ENCODE results near the gene LPAR3. TPM values are rescaled to one million over a fixed set of nuclear protein-coding genes. Genes with fewer than 3 reads are reported as not detected.

The LPAR3 gene
- total and polyA plus RNA-seq, 2 of the 4 experiments (the other 2 are of a cell fraction), result 0.09 to 0.18 TPM

GRCh38 chr1:84918726-84919336, 25.8 kb upstream of the LPAR3 start:
- H4K20me1 ChIP-seq (ENCODE audit: insufficient read depth, low read length), result no peaks in the 10 kb centered on the region
- H3K27me3 ChIP-seq (ENCODE audit: control insufficient read depth, insufficient read depth, low read length), result peaks cover 29% of the 10 kb centered on the region
- no peak overlapping the region for H2BK20ac ChIP-seq (ENCODE audit: low read depth, low read length)
- H2BK120ac ChIP-seq (ENCODE audit: low read depth, low read length), result no peak overlapping the region
- CTCF ChIA-PET, result interaction anchor here (0.9 to 1.5 kb wide), 2 partner anchors 14 to 146 kb away, joined by 3 to 4 read pairs; no protein-coding TSS in a partner anchor
- no peak overlapping the region for H4K8ac ChIP-seq (ENCODE audit: low read depth in 2 of 2, low read length in 2 of 2)
- H4K5ac ChIP-seq (ENCODE audit: low read depth, low read length), result no peak overlapping the region
- BruUV-seq (replicated peaks), result no TSS peak
- H2AK5ac ChIP-seq (ENCODE audit: low read depth, low read length), result no peak overlapping the region
- no peaks in the 10 kb centered on the region for H3K79me1 ChIP-seq (ENCODE audit: low read depth in 1 of 2, low read length in 2 of 2)
- no peak overlapping the region for H3K4ac ChIP-seq (ENCODE audit: low read depth, low read length)
- H2BK15ac ChIP-seq (ENCODE audit: low read depth, low read length), result no peak overlapping the region
- no peak overlapping the region for H3K56ac ChIP-seq (ENCODE audit: extremely low read depth, insufficient read depth, low read length)
- H2AK9ac ChIP-seq (replicated peaks; ENCODE audit: low read depth, low read length, poor library complexity), result no peak overlapping the region
- TF ChIP-seq RFX5 (IDR thresholded peaks at IDR 0.05; ENCODE audit: low read depth, low read length) (no peak), FOS (IDR thresholded peaks at IDR 0.05; ENCODE audit: low read depth, low read length) (no peak), RAD21 (IDR thresholded peaks at IDR 0.05; ENCODE audit: low read length) (no peak), POLR2A (IDR thresholded peaks at IDR 0.05; ENCODE audit: low read depth, low read length) (no peak), NFE2L2 (IDR thresholded peaks at IDR 0.05; ENCODE audit: low read depth, low read length) (no peak), CTCF (conservative IDR thresholded peaks at IDR 0.05; ENCODE audit: low read depth, low read length) (no peak), BHLHE40 (IDR thresholded peaks at IDR 0.05; ENCODE audit: low read depth, low read length) (no peak), MXI1 (IDR thresholded peaks at IDR 0.05; ENCODE audit: borderline replicate concordance, low read depth, low read length) (no peak), SMC3 (IDR thresholded peaks at IDR 0.05; ENCODE audit: low read depth, low read length) (no peak), MAFK (IDR thresholded peaks at IDR 0.05; ENCODE audit: low read depth, low read length) (no peak), CHD1 (IDR thresholded peaks at IDR 0.05; ENCODE audit: low read depth, low read length) (no peak), ELK1 (IDR thresholded peaks at IDR 0.05; ENCODE audit: borderline replicate concordance, low read depth, low read length) (no peak), USF2 (IDR thresholded peaks at IDR 0.05; ENCODE audit: low read depth, low read length) (no peak), MAZ (IDR thresholded peaks at IDR 0.05; ENCODE audit: borderline replicate concordance, low read depth, low read length) (no peak), RCOR1 (IDR thresholded peaks at IDR 0.05; ENCODE audit: insufficient replicate concordance, low read length) (no peak), CEBPB (IDR thresholded peaks at IDR 0.05; ENCODE audit: low read depth, low read length) (no peak)
- H3K23ac ChIP-seq (ENCODE audit: low read depth, low read length), result no peak overlapping the region
- DNase-seq (no peak), ATAC-seq (ENCODE audit: low read depth) (no peak)
- no peaks in the 10 kb centered on the region; the same call in 1 of the 2 replicates for H3K9me1 ChIP-seq (ENCODE audit: insufficient read depth, low read length)
- in situ Hi-C loops (cut with MboI; ENCODE audit: low sequenced_read_pairs) (no loop called here), dilution Hi-C loops (cut with HindIII; ENCODE audit: low sequenced_read_pairs, unreplicated experiment) (no loop called here), intact Hi-C loops (cut with micrococcal nuclease) (no loop called here)
- no peaks in the 10 kb centered on the region for H3K36me3 ChIP-seq (ENCODE audit: control insufficient read depth, insufficient read depth, low read length)
- POLR2A ChIA-PET (ENCODE audit: unreplicated experiment), result no interaction called here
- H4K91ac ChIP-seq (ENCODE audit: insufficient read depth, low read depth, low read length), result no peak overlapping the region
- no peak overlapping the region for H3K14ac ChIP-seq (replicated peaks; ENCODE audit: low read depth, low read length)
- no peak overlapping the region for H2BK5ac ChIP-seq (ENCODE audit: low read depth, low read length, poor library complexity, severe bottlenecking)
- H3K9me3 ChIP-seq (ENCODE audit: control insufficient read depth, insufficient read depth, low read length), result no peaks in the 10 kb centered on the region
- H3K18ac ChIP-seq (ENCODE audit: low read depth, low read length), result no peak overlapping the region
- H2AFZ ChIP-seq (replicated peaks; ENCODE audit: low read length, poor library complexity), result no peak overlapping the region
- H3K4me3 ChIP-seq (ENCODE audit: insufficient read depth, low read depth, low read length), result no peak overlapping the region
- no peak overlapping the region for H3K9ac ChIP-seq (ENCODE audit: low read depth, low read length)
- no peak overlapping the region for H3K4me2 ChIP-seq (ENCODE audit: low read depth, low read length)
- H3K27ac ChIP-seq (ENCODE audit: insufficient read depth, low read length), result no peak overlapping the region
- WGBS, 2 experiments (ENCODE audit: extremely low coverage in 2 of 2, insufficient read length in 1 of 2), result 100% methylated on average over 1 of the region's 5 CpGs; no CpG with 5 or more reads in 1 of the 2 experiments
- no peaks in the 10 kb centered on the region for H3K4me1 ChIP-seq (ENCODE audit: control insufficient read depth, insufficient read depth, low read length)

Measured in IMR-90 (cell line).